ENCODE data around the gene AAK1. TPM values are rescaled to one million over a fixed set of nuclear protein-coding genes. Genes with fewer than 3 reads are reported as not detected.
"Not testable (repeated sequence)": the region's sequence is repeated elsewhere in the genome, so short reads cannot be mapped to it uniquely, and the experiment has no call there.

The AAK1 gene
- total RNA-seq, 1 donor from 2014 or later: 66.4 TPM

GRCh38 chr2:69659349-69659748, 15.8 kb upstream of the AAK1 start:
- peaks cover 22% of the 10 kb centered on the region for H3K4me1 Mint-ChIP-seq
- no peak overlapping the region for H3K4me3 Mint-ChIP-seq
- TF ChIP-seq CTCF (IDR thresholded peaks at IDR 0.05; ENCODE audit: unreplicated experiment): no peak
- no peak for DNase-seq (ENCODE audit: low spot score in 2 of 2, unreplicated experiment in 2 of 2)
- peaks cover 18% of the 10 kb centered on the region for H3K9me3 Mint-ChIP-seq
- no peaks in the 10 kb centered on the region for H3K27me3 Mint-ChIP-seq (ENCODE audit: low read depth)
- H3K36me3 Mint-ChIP-seq: peaks cover 17% of the 10 kb centered on the region
- peak overlapping the region; percentile 13 for H3K27ac Mint-ChIP-seq

- no peak overlapping the region for H3K27ac Mint-ChIP-seq
- no peak overlapping the region for H3K4me3 Mint-ChIP-seq
- no peak for DNase-seq (ENCODE audit: low spot score in 2 of 2, unreplicated experiment in 2 of 2)
- peaks cover 6% of the 10 kb centered on the region for H3K9me3 Mint-ChIP-seq
- no peak for TF ChIP-seq CTCF (IDR thresholded peaks at IDR 0.05; ENCODE audit: unreplicated experiment)
- peaks cover 13% of the 10 kb centered on the region for H3K36me3 Mint-ChIP-seq
- H3K4me1 Mint-ChIP-seq: no peaks in the 10 kb centered on the region
- no peaks in the 10 kb centered on the region for H3K27me3 Mint-ChIP-seq (ENCODE audit: low read depth)
Measured at GRCh38 chr2:69652206-69652605, 8.7 kb upstream of the AAK1 start.

- not testable (repeated sequence) for H3K9me3 Mint-ChIP-seq; H3K36me3 Mint-ChIP-seq; H3K27me3 Mint-ChIP-seq (ENCODE audit: low read depth); H3K27ac Mint-ChIP-seq; H3K4me3 Mint-ChIP-seq; DNase-seq (ENCODE audit: low spot score in 2 of 2, unreplicated experiment in 2 of 2)
- peaks cover 16% of the 10 kb centered on the region for H3K4me1 Mint-ChIP-seq
Measured at GRCh38 chr2:69647196-69647595, 3.7 kb upstream of the AAK1 start.

DNA sequence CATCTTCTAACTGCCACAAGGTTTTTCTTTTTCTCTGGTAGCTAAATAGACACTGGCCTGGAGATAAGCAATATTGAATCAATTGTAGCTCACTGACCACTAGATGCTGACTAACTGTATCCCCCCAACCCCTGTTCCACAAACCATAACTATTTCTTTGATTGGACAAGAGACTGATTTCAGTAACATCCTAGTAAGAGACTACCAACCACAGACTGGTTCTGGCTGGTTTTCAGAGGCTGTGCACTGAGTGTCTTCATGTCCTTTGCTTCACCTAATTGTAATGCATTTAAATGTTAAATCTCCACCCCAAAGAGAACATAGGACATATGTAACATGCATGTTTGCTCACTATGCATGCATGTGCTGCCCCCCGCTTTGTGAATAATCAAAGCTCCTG, 3.2 kb upstream of the AAK1 start:
- no peak for DNase-seq (ENCODE audit: low spot score in 2 of 2, unreplicated experiment in 2 of 2)
- H3K27ac Mint-ChIP-seq: no peak overlapping the region
- no peaks in the 10 kb centered on the region for H3K27me3 Mint-ChIP-seq (ENCODE audit: low read depth)
- H3K4me3 Mint-ChIP-seq: no peak overlapping the region
- H3K9me3 Mint-ChIP-seq: peaks cover 4% of the 10 kb centered on the region
- H3K4me1 Mint-ChIP-seq: peaks cover 20% of the 10 kb centered on the region
- H3K36me3 Mint-ChIP-seq: no peaks in the 10 kb centered on the region
- TF ChIP-seq CTCF (IDR thresholded peaks at IDR 0.05; ENCODE audit: unreplicated experiment): no peak

DNA sequence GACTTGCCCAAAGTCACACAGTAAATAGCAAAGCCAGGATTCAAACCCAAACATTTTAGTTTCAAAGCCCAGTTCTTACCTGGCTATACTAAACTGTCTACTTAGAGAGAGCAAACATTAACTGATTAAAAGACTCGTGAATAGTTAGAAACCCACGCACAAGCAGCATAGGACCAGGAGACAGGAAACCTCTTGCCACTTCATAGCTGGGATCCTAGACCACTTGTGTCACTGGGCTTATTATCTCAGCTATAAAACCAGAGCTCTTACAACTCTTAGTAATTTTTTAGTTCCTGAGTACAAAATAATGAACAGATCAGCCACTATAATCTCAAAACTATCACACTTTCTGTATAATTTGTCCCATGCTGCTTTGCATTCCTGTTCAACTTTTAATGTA, 2.4 kb upstream of the AAK1 start:
- Mint-ChIP-seq H3K27ac (no peak overlapping the region), H3K27me3 (ENCODE audit: low read depth) (no peaks in the 10 kb centered on the region), H3K4me1 (peaks cover 28% of the 10 kb centered on the region), H3K4me3 (no peak overlapping the region), H3K9me3 (peaks cover 4% of the 10 kb centered on the region), H3K36me3 (no peaks in the 10 kb centered on the region)
- TF ChIP-seq CTCF (IDR thresholded peaks at IDR 0.05; ENCODE audit: unreplicated experiment): no peak
- DNase-seq (ENCODE audit: low spot score in 2 of 2, unreplicated experiment in 2 of 2): no peak

GRCh38 chr2:69645031-69645431, 1.5 kb upstream of the AAK1 start:
- no peak for DNase-seq (ENCODE audit: low spot score in 2 of 2, unreplicated experiment in 2 of 2)
- H3K4me3 Mint-ChIP-seq: peak overlapping the region; percentile 98
- peaks cover 4% of the 10 kb centered on the region for H3K9me3 Mint-ChIP-seq
- H3K36me3 Mint-ChIP-seq: no peaks in the 10 kb centered on the region
- TF ChIP-seq CTCF (IDR thresholded peaks at IDR 0.05; ENCODE audit: unreplicated experiment): no peak
- peaks cover 37% of the 10 kb centered on the region for H3K4me1 Mint-ChIP-seq
- no peaks in the 10 kb centered on the region for H3K27me3 Mint-ChIP-seq (ENCODE audit: low read depth)
- H3K27ac Mint-ChIP-seq: peak overlapping the region; percentile 98
